DOHH2 (cell line): ENCODE measurements around the gene SLC22A13.

ENCODE experiments used
- EZH2phosphoT487 ChIP-seq: fragments of 200-600 bp; sonication (generic); IDR thresholded peaks from 2 replicates; pipeline ENCODE4 v1.6.1; 2017; ENCODE audit warnings: borderline replicate concordance, mild to moderate bottlenecking, antibody characterized with exemption, low read length, moderate library complexity, mixed read lengths
- TF ChIP-seq, protein P1 (sequence below): fragments of 200-600 bp; sonication (generic); IDR thresholded peaks from one replicate; pipeline ENCODE4 v1.5.1; 2014; ENCODE audit warnings: antibody characterized with exemption, mild to moderate bottlenecking, low read depth, low read length; ENCODE audit not compliant: poor library complexity, severe bottlenecking

DNA sequence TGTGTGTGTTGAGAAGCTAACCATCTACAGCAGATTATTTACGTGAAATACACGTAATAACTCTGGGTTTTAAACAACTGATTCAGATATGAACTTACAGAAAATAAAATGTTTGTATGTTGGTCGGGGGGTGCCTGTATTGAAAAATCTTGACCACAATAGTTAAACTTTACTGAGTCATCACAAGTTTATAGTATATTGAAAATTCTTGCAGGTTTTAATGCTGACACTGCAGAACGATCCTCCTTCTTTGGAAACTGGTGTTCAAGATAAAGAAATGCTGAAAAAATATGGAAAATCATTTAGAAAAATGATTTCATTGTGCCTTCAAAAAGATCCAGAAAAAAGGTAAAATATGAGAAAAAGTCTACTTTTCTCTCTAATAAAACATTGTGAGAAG, 41.3 kb upstream of the SLC22A13 start:
- TF ChIP-seq, protein P1, sequence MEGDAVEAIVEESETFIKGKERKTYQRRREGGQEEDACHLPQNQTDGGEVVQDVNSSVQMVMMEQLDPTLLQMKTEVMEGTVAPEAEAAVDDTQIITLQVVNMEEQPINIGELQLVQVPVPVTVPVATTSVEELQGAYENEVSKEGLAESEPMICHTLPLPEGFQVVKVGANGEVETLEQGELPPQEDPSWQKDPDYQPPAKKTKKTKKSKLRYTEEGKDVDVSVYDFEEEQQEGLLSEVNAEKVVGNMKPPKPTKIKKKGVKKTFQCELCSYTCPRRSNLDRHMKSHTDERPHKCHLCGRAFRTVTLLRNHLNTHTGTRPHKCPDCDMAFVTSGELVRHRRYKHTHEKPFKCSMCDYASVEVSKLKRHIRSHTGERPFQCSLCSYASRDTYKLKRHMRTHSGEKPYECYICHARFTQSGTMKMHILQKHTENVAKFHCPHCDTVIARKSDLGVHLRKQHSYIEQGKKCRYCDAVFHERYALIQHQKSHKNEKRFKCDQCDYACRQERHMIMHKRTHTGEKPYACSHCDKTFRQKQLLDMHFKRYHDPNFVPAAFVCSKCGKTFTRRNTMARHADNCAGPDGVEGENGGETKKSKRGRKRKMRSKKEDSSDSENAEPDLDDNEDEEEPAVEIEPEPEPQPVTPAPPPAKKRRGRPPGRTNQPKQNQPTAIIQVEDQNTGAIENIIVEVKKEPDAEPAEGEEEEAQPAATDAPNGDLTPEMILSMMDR = no peak
- TF ChIP-seq EZH2phosphoT487 = no peak
